ENCODE data around the gene ERC1.
A peak's percentile ranks its signal among the peaks of the same experiment; 100 is the strongest.
"Not testable (repeated sequence)": the region's sequence is repeated elsewhere in the genome, so short reads cannot be mapped to it uniquely, and the experiment has no call there.

Gene ERC1

DNA sequence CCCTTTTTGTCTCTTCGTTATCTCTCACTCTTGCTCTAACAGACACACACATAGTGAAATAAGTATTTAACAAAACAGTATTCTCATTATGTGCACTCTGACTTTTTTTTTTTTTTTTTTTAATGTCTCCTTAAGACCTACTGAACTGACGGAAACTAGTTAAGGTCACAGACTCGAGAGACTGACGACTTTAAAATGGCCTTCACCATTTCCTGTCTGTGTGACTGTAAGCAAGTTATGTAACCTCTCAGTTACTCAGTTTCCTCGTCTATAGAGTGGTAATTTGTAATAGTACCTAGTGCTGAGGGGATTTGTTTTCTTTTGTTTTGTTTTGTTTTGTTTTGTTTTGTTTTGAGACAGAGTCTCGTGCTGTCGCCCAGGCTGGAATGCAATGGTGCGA lies 318.6 kb downstream of the ERC1 start:
- DNase-seq (ENCODE audit: low read depth in 2 of 2): no peak
- H3K4me3 ChIP-seq (replicated peaks in 1 of 2; ENCODE audit: low read depth in 2 of 2, low read length in 2 of 2): no peak overlapping the region
- TF ChIP-seq, protein P1, sequence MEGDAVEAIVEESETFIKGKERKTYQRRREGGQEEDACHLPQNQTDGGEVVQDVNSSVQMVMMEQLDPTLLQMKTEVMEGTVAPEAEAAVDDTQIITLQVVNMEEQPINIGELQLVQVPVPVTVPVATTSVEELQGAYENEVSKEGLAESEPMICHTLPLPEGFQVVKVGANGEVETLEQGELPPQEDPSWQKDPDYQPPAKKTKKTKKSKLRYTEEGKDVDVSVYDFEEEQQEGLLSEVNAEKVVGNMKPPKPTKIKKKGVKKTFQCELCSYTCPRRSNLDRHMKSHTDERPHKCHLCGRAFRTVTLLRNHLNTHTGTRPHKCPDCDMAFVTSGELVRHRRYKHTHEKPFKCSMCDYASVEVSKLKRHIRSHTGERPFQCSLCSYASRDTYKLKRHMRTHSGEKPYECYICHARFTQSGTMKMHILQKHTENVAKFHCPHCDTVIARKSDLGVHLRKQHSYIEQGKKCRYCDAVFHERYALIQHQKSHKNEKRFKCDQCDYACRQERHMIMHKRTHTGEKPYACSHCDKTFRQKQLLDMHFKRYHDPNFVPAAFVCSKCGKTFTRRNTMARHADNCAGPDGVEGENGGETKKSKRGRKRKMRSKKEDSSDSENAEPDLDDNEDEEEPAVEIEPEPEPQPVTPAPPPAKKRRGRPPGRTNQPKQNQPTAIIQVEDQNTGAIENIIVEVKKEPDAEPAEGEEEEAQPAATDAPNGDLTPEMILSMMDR (IDR thresholded peaks at IDR 0.05; ENCODE audit: low read depth, low read length): no peak

DNA sequence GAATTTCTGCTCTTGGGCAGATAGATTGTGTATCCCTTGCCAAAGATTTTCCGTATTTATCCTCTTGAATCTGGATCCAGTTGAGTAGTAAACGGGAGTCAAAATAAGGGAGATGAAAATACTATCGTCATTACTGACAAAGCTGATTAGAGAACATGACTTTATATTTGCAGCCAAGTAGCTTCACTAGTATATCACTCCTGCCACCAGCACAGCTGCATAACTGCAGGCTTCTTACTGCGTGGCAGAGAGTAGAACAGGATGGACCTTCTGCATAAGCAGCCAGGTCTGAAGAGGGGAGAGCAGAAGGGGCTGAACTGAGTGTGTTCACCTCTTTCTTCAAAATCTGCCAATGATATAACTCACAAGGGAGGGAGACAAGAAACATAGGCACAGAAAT lies 319.6 kb downstream of the ERC1 start:
- no peak overlapping the region for H3K4me3 ChIP-seq (replicated peaks in 1 of 2; ENCODE audit: low read depth in 2 of 2, low read length in 2 of 2)
- no peak for DNase-seq (ENCODE audit: low read depth in 2 of 2)
- TF ChIP-seq, protein P1 (IDR thresholded peaks at IDR 0.05; ENCODE audit: low read depth, low read length): no peak

DNA sequence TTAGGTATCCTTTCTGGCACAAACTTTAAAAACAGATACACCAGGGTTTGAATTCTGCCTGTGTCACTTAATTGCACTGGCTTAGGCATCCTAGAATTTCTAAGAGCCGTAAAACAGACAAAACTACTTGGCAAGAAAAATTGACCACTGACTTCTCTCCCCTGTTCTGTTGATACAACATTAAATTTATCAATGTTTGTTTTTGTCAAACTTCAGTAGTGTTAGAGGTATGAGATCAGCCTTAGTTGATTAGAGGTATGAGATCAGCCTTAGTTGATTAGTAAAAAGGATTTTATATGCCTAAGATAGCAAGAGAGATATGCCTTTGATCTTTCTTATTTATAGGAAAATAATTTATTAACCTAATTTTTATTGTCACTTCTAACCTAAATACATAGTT lies 320.1 kb downstream of the ERC1 start:
- no peak overlapping the region for H3K4me3 ChIP-seq (replicated peaks in 1 of 2; ENCODE audit: low read depth in 2 of 2, low read length in 2 of 2)
- DNase-seq (ENCODE audit: low read depth in 2 of 2): no peak
- TF ChIP-seq, protein P1 (IDR thresholded peaks at IDR 0.05; ENCODE audit: low read depth, low read length): no peak

DNA sequence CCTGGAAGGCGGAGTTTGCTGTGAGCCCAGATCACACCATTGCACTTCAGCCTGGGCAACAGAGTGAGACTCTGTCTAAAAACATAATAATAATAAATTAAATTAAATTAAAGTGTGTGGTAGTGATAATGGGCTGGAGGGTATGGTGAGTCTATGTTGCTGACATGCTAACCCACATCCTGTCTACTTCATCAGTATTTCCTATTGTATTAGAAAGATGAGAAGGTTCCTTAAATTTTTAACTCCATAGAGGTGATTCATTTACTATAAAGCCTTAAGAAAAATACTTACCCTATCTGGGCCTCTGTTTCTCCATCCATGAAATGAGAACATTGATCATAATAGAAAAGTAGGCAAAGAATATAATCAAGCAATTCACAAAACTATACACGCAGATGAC lies 322.9 kb downstream of the ERC1 start:
- TF ChIP-seq, protein P1 (IDR thresholded peaks at IDR 0.05; ENCODE audit: low read depth, low read length): no peak
- DNase-seq (ENCODE audit: low read depth in 2 of 2): peak in 1 of 2 donors; percentile 21
- no peak overlapping the region for H3K4me3 ChIP-seq (replicated peaks in 1 of 2; ENCODE audit: low read depth in 2 of 2, low read length in 2 of 2)

DNA sequence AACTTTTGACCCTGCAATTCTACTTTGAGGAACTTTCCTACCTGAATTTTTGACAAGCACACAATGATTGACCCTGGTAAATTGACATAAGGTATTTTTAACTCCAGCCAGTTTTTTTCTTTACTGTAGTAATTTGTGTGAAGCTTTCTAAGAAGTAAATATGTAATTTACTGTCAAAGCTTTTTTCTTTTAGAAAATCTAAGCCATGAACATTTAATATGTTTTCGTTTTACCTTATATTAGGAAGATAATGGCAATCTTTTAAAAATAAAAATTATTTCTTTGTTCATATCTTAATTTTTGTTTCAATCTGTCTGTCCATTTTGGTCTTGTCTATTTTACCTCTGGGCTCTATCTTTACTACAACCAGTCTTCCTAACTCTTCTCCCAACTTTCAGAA lies 323.5 kb downstream of the ERC1 start:
- TF ChIP-seq, protein P1 (IDR thresholded peaks at IDR 0.05; ENCODE audit: low read depth, low read length): no peak
- no peak overlapping the region for H3K4me3 ChIP-seq (replicated peaks in 1 of 2; ENCODE audit: low read depth in 2 of 2, low read length in 2 of 2)

DNA sequence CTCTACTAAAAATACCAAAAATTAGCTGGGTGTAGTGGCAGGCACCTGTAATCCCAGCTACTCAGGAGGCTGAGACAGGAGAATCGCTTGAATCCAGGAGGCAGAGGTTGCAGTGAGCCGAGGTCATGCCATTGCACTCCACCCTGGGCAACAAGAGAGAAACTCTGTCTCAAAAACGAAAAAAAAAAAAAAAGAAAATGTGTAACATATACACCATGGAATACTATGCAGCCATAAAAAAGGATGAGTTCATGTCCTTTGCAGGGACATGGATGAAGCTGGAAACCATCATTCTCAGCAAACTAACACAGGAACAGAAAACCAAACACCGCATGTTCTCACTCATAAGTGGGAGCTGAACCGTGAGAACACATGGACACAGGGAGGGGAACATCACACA lies 326.0 kb downstream of the ERC1 start:
- not testable (repeated sequence) for H3K4me3 ChIP-seq (replicated peaks in 1 of 2; ENCODE audit: low read depth in 2 of 2, low read length in 2 of 2); DNase-seq (ENCODE audit: low read depth in 2 of 2)

More for the DNA sequence above, 323.5 kb downstream of the ERC1 start:
- DNase-seq (ENCODE audit: low read depth in 2 of 2): no peak

DNA sequence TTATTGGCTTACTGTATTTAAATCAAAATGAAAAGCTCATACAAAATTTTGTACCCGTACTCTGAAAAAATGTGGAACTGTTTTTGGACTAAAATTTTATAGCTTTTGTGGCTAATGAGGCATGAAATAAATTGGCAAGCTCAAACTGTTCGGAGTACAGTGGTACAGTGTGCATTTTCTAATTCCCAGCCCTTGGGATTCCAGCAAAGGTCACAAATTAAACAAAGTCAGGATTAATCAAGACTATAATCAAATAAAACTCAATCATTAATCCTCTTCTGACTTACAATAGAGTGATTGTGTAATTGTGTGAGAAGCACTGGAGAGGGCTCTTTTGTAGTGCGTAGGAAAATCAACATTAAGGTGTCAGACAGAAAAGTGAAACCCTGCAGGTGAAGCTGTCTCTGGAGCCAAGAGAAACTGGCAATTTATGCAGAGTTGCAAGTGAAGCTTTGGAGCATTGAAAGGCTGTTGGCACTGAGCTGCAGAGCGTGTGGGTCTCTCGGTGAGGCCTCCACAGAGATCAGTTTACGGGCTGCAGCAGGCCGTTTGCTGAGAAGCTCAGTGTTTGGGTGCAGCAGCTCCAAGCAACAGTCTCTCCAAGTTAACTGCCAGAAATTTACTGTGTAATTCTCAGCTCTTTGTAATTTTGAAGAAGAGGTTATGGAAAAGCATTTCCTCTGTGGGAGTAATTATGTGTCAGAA lies 327.5 kb downstream of the ERC1 start:
- peak; percentile 31 to 78 for DNase-seq (ENCODE audit: low read depth in 2 of 2)
- TF ChIP-seq, protein P1 (IDR thresholded peaks at IDR 0.05; ENCODE audit: low read depth, low read length): no peak
- H3K4me3 ChIP-seq (replicated peaks in 1 of 2; ENCODE audit: low read depth in 2 of 2, low read length in 2 of 2): no peak overlapping the region

All from cardiac fibroblast (primary cell).